AG04450 (cell line): Measurements from ENCODE around the gene PTGIS. TPM values are rescaled to one million over a fixed set of nuclear protein-coding genes. Genes with fewer than 3 reads are reported as not detected.

Source experiments
- CTCF ChIA-PET: fragments of 300-600, 350-600 bp; formaldehyde crosslinking; extraction: SDS; loops from one replicate; lab custom pipeline; 2022; ENCODE audit warnings: antibody characterized with exemption, inconsistent platforms; lab: Charles Lee
- POLR2A ChIA-PET: fragments of 350-600 bp; formaldehyde crosslinking; extraction: SDS; loops from one replicate; lab custom pipeline; 2021; ENCODE audit warnings: antibody characterized with exemption, inconsistent platforms; lab: Yijun Ruan, JAX
- DNase-seq: peaks from one replicate; pipeline ENCODE4 v3.0.0-alpha.2; 2011; ENCODE audit warnings: low read depth, low spot score
- H3K27ac ChIP-seq: one replicate; pipeline ENCODE4 v1.5.1; 2012; ENCODE audit warnings: low read depth, low read length, control low read depth
- H3K27me3 ChIP-seq: one replicate; pipeline ENCODE4 v1.6.0; 2012; ENCODE audit warnings: low read length; ENCODE audit not compliant: control insufficient read depth, insufficient read depth
- H3K4me3 ChIP-seq: 2 replicates; pipeline ENCODE4 v1.5.1; 2011; ENCODE audit warnings: mild to moderate bottlenecking, low read depth, low read length, control low read depth
- H3K9me3 ChIP-seq: 2 replicates; pipeline ENCODE4 v1.5.1; 2012; ENCODE audit warnings: low read length; ENCODE audit not compliant: control insufficient read depth, insufficient read depth
- CTCF ChIP-seq: IDR thresholded peaks from 2 replicates; pipeline ENCODE4 v1.5.1; 2011; ENCODE audit warnings: low read depth, low read length, control low read depth, inconsistent platforms
- polyA plus RNA-seq: library from polyadenylated mRNA; depleted of rRNA; stranded (reverse); fragments of >200 nt; gene quantifications from 2 replicates; pipeline ENCODE4 v1.2.3, GENCODE V29; 2011

PTGIS gene
- polyA plus RNA-seq, 1 experiment: 8.1 TPM

GRCh38 chr20:49549801-49550551, 18.0 kb downstream of the PTGIS start:
- Histone ChIP-seq H3K4me3 (no peak overlapping the region), H3K9me3 (peaks cover 11% of the 10 kb centered on the region), H3K27ac (no peak overlapping the region), H3K27me3 (peaks cover 11% of the 10 kb centered on the region)
- TF ChIP-seq CTCF: no peak
- CTCF ChIA-PET: interaction anchor here (0.6 kb wide), 1 partner anchor 65 kb away, joined by 4 read pairs; no protein-coding TSS in a partner anchor
- POLR2A ChIA-PET: no interaction called here
- DNase-seq: no peak

DNA sequence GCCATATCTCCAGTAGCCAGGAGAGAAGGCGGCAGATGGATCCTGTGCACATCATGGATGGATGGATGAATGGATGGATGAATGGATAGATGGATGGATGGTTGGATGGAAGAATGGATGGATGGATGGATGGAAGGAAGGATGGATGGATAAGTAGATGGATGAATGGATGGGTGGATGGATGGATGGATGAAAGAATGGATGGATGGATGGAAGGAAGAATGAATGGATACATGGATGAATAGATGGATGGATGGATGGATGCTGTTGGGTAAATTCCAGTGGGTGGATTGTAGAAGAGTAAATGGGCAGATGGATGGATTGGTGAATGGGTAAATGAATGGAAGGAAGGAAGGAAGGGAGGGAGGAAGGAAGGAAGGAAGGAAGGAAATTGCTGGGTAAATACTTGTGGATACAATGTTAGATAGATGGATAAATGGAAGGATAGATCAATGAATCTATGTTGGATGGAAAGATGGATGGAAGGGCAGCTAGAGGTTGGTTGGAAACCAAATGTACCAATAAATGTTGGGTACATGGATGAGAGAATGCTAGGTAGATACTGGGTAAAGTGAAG, 19.5 kb downstream of the PTGIS start:
- CTCF ChIA-PET: no interaction called here
- no peak overlapping the region for H3K4me3 ChIP-seq
- POLR2A ChIA-PET: no interaction called here
- peaks cover 11% of the 10 kb centered on the region for H3K27me3 ChIP-seq
- H3K9me3 ChIP-seq: peaks cover 11% of the 10 kb centered on the region
- no peak overlapping the region for H3K27ac ChIP-seq
- DNase-seq: no peak
- TF ChIP-seq CTCF: no peak

DNA sequence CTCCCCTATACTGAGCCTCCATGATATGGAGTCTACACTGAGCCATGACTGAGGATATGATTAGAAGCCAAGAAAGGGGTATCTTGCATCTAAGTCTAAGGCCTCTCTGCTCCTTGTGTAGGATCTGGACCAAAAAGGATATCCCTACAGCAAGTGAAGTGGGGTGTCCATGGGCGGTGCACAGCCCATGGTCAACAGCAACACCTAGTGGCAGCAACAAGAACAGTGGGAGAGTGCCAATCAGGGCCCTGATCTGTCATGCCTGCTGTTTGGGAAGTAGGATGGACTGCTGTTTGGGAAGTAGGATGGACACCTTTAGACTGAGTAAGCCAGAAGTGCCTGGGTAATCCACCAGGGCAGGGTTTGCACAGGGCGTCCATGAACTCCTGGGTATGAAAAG, 22.4 kb downstream of the PTGIS start:
- POLR2A ChIA-PET: no interaction called here
- Histone ChIP-seq H3K27ac (no peak overlapping the region), H3K4me3 (no peak overlapping the region), H3K27me3 (peaks cover 11% of the 10 kb centered on the region), H3K9me3 (peaks cover 11% of the 10 kb centered on the region)
- DNase-seq: no peak
- CTCF ChIA-PET: interaction anchor here (10.8 kb wide), 1 partner anchor 61 kb away, joined by 258 read pairs; no protein-coding TSS in a partner anchor
- peak; percentile 18; the same call in 1 of the 2 replicates for TF ChIP-seq CTCF

DNA sequence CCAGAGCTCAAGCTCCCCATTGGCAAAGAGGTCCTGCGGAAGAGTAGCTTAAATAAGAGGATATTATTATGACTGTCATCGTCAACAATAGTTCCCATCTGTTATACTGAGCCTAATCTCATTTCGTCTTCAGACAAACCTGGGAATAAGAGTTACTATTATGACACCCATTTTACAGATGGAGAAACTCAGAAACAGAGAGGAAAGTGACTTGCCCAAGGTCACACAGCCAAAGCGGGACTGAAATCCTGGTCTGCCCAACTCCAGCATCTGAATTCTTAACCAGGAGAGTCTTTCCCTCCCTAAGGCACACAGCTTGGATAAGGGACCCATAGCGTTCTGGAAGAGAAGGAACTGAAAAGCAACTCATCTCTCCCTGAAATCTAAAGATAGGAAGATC, 23.4 kb downstream of the PTGIS start:
- CTCF ChIA-PET: interaction anchor here (4.0 to 10.8 kb wide), 2 partner anchors 62 to 302 kb away, joined by 45 to 258 read pairs; no protein-coding TSS in a partner anchor
- POLR2A ChIA-PET: no interaction called here
- peaks cover 8% of the 10 kb centered on the region for H3K27me3 ChIP-seq
- no peak overlapping the region for H3K27ac ChIP-seq
- TF ChIP-seq CTCF: no peak
- H3K4me3 ChIP-seq: no peak overlapping the region
- H3K9me3 ChIP-seq: peaks cover 13% of the 10 kb centered on the region
- DNase-seq: no peak

GRCh38 chr20:49543858-49544437, 24.0 kb downstream of the PTGIS start:
- Histone ChIP-seq H3K27ac (no peak overlapping the region), H3K9me3 (peaks cover 18% of the 10 kb centered on the region), H3K27me3 (peaks cover 5% of the 10 kb centered on the region), H3K4me3 (no peak overlapping the region)
- CTCF ChIA-PET: interaction anchor here (4.0 to 10.8 kb wide), 2 partner anchors 63 to 303 kb away, joined by 45 to 258 read pairs; no protein-coding TSS in a partner anchor
- TF ChIP-seq CTCF: no peak
- POLR2A ChIA-PET: no interaction called here
- DNase-seq: no peak
